Hematopoietic multipotent progenitor cell treated with erythropoietin and hydrocortisone succinate and interleukin-3 and kit ligand, for 15 days (in vitro differentiated cells): ENCODE measurements around the gene AOPEP.

Source experiments
- DNase-seq: peaks from one replicate; pipeline ENCODE4 v3.0.0-alpha.2; 2015; ENCODE audit warnings: low spot score

AOPEP gene

DNA sequence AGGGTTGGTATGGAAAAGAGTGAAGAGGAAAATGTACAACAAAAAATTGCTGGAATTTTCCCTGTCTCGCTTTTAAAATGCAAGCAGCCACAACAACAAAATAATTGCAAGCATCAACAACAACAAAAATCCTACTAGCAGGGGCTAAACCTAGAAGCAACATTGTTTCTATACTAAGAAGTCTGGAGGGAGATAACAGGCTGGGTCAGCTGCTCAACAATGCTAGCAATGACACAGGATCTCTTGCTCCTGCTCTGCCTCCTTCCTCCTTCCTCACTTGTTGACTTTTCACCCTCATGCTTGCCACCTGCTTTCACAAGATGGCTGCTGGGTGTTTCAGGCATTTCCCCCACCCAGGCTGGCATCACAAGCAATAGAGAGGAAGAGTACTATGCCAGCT, 7.6 kb upstream of the AOPEP start:
- DNase-seq = no peak

- no peak for DNase-seq
Measured at GRCh38 chr9:94719878-94720277, 6.6 kb upstream of the AOPEP start.

DNA sequence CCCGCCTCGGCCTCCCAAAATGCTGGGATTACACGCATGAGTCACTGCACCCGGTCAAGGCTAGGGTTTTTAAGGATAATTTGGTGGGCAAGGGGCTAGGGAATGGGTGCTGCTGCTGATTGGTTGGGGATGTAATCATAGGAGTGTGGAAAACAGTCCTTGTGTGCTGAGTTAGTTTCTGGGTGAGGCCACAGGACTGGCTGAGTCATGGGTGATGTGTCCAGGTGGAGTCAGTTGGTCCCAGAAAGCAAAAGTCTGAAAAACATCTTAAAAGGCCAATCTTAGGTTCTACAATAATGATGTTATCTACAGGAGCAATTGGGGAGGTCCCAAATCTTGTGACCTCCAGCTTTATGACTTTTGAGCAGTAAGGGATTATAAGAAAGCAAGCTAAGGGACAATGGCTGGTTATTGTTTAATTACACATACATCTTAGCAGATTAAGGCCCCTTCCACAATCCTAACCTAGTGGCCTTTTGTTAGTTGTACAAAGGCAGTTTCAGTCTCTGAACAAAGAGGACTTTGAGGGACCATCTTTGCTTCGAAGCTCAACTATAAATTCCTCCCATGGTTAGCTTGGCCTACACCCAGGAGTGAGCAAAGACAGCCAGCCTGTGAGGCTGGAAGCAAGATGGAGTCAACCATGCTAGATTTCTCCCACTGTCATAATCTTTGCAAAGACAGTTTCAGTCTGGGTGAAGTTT, 5.5 kb upstream of the AOPEP start:
- no peak for DNase-seq

GRCh38 chr9:94721754-94722153, 4.7 kb upstream of the AOPEP start:
- DNase-seq = no peak

DNA sequence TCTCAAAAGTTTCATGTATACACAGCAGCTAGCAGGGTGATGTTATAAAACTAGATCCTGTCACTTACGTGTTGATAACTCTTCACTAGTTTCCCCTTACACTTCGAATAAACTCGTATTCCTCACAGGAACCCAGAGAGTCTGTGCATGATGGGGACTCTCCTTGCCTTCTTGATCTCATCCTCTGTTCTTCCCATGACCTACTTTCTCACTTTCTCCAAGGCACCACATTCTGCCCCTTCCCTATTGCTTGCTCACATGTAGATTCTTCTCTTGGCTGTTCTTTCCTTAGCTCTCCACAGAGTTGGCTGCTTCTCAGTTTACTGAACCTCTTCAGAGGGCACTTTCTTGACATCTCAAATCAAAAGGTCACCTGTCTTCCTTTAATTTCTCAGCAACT, 1.2 kb upstream of the AOPEP start:
- DNase-seq = no peak

DNA sequence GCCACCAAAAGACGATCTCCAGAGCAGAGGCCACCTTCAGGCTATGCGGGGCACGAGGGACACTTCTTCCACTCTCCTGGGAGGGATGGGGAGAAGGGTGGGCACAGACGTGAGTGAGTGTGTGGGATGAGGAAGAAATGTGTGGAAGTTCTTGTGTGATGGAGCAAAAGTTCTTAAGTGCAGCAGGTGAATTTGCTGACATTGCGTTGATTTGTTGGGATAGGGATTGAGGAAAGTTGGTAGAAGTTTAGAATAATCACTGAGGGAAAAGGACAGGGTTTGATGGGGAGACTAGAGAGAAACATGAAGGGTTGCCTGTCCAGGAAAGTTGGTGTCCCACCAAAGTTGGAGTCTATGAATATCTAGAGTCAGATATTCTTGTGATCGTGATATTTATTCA, 2.2 kb downstream of the AOPEP start:
- no peak for DNase-seq

DNA sequence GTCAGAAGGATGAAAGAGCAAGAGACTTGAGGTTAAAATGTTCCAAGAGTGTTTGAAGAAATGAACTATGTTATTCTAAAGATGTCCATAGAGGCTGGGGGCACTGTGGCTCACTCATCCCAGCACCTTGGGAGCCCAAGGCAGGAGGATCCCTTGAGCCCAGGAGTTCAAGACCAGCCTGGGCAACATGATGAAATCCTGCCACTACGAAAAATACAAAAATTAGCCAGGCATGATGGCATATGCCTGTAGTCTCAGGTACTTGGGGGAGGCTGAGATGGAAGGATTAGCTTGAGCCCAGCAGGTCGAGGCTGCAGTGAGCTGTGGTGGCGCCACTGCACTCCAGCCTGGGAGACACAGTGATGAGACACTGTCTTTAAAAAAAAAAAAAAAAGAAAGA, 2.7 kb downstream of the AOPEP start:
- DNase-seq = no peak

DNA sequence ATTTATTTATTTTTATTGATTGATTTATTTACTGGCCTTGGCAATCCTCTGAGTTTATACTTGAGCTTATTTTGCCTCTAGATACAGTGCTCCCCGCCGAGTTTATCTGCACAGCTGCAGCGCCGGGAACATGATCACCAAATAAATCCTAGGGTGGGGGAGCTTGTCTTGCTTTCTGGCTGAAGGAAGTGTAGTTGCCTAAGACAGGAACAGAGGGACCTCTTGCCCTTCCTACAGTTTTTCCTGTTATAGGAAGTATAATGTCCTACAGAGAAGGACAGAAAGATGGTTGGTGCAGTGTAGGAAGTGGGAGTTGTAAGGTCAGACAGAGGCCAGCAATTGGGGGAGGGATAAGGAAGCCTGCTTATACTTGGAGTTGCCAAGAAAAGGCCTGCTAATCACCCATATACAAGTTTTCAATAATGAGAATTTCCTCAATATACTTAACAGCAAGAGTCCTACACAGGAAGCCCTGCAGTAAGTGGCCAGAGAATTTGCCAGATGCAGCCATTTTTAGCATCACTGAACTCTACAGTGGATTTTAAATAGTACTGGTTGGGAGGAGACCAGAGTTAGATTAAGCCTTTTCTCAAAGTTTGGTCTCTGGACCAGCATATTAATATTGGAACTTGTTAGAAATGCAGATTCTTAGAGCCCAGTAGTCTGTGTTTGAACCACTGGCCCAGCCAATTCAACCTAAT, 7.7 kb downstream of the AOPEP start:
- no peak for DNase-seq

- no peak for DNase-seq
Measured at GRCh38 chr9:94736759-94737158, 10.3 kb downstream of the AOPEP start.

- DNase-seq = no peak
Measured at GRCh38 chr9:94740145-94740840, 13.8 kb downstream of the AOPEP start.

DNA sequence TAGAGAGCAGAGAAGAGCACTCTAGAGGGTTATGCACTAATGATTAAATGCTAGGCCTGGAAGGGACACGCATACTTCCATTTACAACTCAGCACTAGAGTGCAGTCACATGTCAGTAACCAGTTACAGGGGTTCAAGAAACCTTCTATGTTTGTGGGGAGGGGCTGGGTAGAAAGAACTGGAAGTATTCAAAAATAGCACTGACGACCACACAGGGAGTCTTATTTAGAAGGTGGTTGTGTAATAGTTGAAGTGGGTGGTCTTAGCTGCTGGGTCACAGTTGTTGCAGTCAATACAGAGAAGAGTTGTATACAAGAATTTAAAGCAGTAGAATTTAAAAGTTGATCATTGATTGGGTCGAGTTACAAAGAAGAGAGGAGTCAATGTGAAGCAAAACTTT, 15.4 kb downstream of the AOPEP start:
- DNase-seq = no peak

- no peak for DNase-seq
Measured at GRCh38 chr9:94743035-94743954, 16.8 kb downstream of the AOPEP start.

GRCh38 chr9:94745806-94746540, 19.5 kb downstream of the AOPEP start:
- no peak for DNase-seq

GRCh38 chr9:94746541-94747370, 20.3 kb downstream of the AOPEP start:
- DNase-seq = no peak

DNA sequence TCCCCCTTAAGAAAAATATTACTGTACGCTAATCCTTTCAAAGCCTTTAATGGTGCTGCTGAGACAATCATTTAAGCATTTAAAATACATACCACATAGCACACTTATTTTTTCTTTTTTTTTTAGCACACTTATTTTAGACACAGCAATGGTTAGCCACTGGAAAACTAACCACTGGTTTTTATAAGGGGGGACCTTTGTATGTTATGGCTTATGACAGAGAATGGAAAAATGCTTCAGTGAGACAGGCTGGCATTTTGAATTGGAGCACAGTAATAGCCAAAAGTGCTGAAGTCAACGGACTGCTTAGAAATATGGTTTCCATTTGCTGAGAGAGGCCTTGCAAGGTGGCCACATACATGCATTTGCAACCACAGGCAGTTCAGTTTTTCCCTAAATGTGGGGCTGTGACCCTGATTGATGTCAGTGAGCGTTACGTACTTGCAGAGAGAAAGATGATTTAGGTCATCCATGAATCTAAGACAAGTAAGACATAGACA, 28.5 kb downstream of the AOPEP start:
- no peak for DNase-seq

- DNase-seq = no peak
Measured at GRCh38 chr9:94757158-94757557, 30.7 kb downstream of the AOPEP start.

- no peak for DNase-seq
Measured at GRCh38 chr9:94758031-94758430, 31.5 kb downstream of the AOPEP start.

GRCh38 chr9:94758880-94759279, 32.4 kb downstream of the AOPEP start:
- no peak for DNase-seq

DNA sequence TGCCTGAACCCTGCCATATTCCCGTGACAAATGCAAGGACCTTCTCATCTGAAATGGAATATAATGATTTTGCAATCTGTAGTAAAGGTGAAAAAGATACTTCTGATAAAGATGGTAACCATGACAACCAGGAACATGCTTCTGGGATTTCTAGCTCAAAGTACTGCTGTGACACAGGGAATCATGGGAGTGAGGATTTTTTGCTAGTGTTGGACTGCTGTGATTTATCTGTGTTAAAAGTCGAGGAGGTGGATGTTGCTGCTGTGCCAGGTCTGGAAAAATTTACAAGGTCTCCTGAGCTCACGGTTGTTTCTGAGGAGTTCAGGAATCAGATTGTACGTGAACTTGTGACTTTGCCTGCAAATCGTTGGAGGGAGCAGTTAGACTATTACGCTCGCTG, 33.5 kb downstream of the AOPEP start:
- DNase-seq = no peak

GRCh38 chr9:94760660-94761059, 34.2 kb downstream of the AOPEP start:
- no peak for DNase-seq
